OCI-LY7 (cell line): ENCODE measurements around the gene S100A3. TPM values are rescaled to one million over a fixed set of nuclear protein-coding genes. Genes with fewer than 3 reads are reported as not detected.
"Not testable (repeated sequence)": the region's sequence is repeated elsewhere in the genome, so short reads cannot be mapped to it uniquely, and the experiment has no call there.

ENCODE experiments used
- BruUV-seq: library from RNA; stranded (reverse); fragments of 400-500 nt; replicated peaks from 2 replicates; lab custom pipeline; 2021; lab: Mats Ljungman, UMichigan
- CTCF ChIA-PET: fragments of 300-600 bp; sonication (Branson Sonifier 250); formaldehyde crosslinking; loops from one replicate; lab custom pipeline; 2022; ENCODE audit warnings: antibody characterized with exemption; ENCODE audit not compliant: unreplicated experiment; lab: Charles Lee
- POLR2A ChIA-PET: fragments of 300-600 bp; sonication (Branson Sonifier 250); formaldehyde crosslinking; loops from one replicate; lab custom pipeline; 2022; ENCODE audit warnings: antibody characterized with exemption; lab: Charles Lee
- DNase-seq: peaks from one replicate; pipeline ENCODE4 v3.0.0-alpha.2; 2015; ENCODE audit warnings: low spot score
- H2AFZ ChIP-seq: fragments of 200-600 bp; sonication (generic), shearing (Covaris generic); 2 replicates; pipeline ENCODE4 v1.6.1; 2014; ENCODE audit warnings: mild to moderate bottlenecking, antibody characterized with exemption, low read length, moderate library complexity
- H3K27ac ChIP-seq: fragments of 200-600 bp; sonication (generic); 2 replicates; pipeline ENCODE4 v1.5.1; 2014; ENCODE audit warnings: mixed run types, low read depth, mild to moderate bottlenecking, moderate library complexity, low read length, inconsistent platforms; ENCODE audit not compliant: poor library complexity, severe bottlenecking
- H3K36me3 ChIP-seq: fragments of 200-600 bp; sonication (generic); 2 replicates; pipeline ENCODE4 v1.6.1; 2014; ENCODE audit warnings: mild to moderate bottlenecking, antibody characterized with exemption, low read length, moderate library complexity, mixed read lengths; ENCODE audit not compliant: insufficient read depth
- H3K4me1 ChIP-seq: fragments of 200-600 bp; sonication (generic); 2 replicates; pipeline ENCODE4 v1.5.1; 2014; ENCODE audit warnings: mild to moderate bottlenecking, low read length; ENCODE audit not compliant: insufficient read depth, poor library complexity, severe bottlenecking
- H3K4me2 ChIP-seq: fragments of 200-600 bp; sonication (generic); 2 replicates; pipeline ENCODE4 v1.6.1; 2014; ENCODE audit warnings: mild to moderate bottlenecking, low read length
- H3K4me3 ChIP-seq: fragments of 200-600 bp; sonication (generic); 2 replicates; pipeline ENCODE4 v1.5.1; 2014; ENCODE audit warnings: mild to moderate bottlenecking, low read depth, low read length; ENCODE audit not compliant: poor library complexity, severe bottlenecking
- H3K79me2 ChIP-seq: fragments of 200-600 bp; sonication (generic); 2 replicates; pipeline ENCODE4 v1.6.1; 2016; ENCODE audit warnings: low read depth, mild to moderate bottlenecking, low read length, moderate library complexity, mixed read lengths; ENCODE audit not compliant: insufficient read depth
- H3K9me2 ChIP-seq: fragments of 200-600 bp; sonication (generic); 2 replicates; pipeline ENCODE4 v1.6.1; 2016; ENCODE audit warnings: mild to moderate bottlenecking, low read length, mixed read lengths; ENCODE audit not compliant: insufficient read depth
- H3K9me3 ChIP-seq: fragments of 200-600 bp; sonication (generic); 2 replicates; pipeline ENCODE4 v1.6.1; 2014; ENCODE audit warnings: mild to moderate bottlenecking, mixed run types, low read length, mixed read lengths
- H4K20me1 ChIP-seq: fragments of 200-600 bp; sonication (generic); 2 replicates; pipeline ENCODE4 v1.6.1; 2014; ENCODE audit warnings: mild to moderate bottlenecking, antibody characterized with exemption, low read length, moderate library complexity, mixed read lengths; ENCODE audit not compliant: insufficient read depth
- EZH2phosphoT487 ChIP-seq: fragments of 200-600 bp; sonication (generic); IDR thresholded peaks from 2 replicates; pipeline ENCODE4 v1.6.1; 2018; ENCODE audit warnings: low read depth, borderline replicate concordance, mild to moderate bottlenecking, mixed run types, antibody characterized with exemption, low read length, moderate library complexity, mixed read lengths
- intact Hi-C: fragments of 100-400 bp; cut with micrococcal nuclease; formaldehyde crosslinking; loops from one replicate; pipeline ENCODE4 v1.10.0; 2022; ENCODE audit not compliant: unreplicated experiment
- total RNA-seq, 2 experiments: library from RNA; depleted of rRNA in 1 of 2; stranded (reverse); fragments of >200 nt in 1 of 2; shearing (Covaris generic) in 1 of 2; gene quantifications; 2 replicates each; pipeline ENCODE4 v1.2.3, GENCODE V29; 2014 to 2022
- TF ChIP-seq, protein P1 (sequence below): fragments of 200-600 bp; sonication (generic); conservative IDR thresholded peaks from 2 replicates; pipeline ENCODE4 v1.5.1; 2014; ENCODE audit warnings: mild to moderate bottlenecking, antibody characterized with exemption, low read length, moderate library complexity, mixed read lengths

Gene S100A3
- total RNA-seq, 2 experiments from 2014 or later, result not detected

GRCh38 chr1:153577624-153578051 is 28.6 kb upstream of the S100A3 start:
- intact Hi-C loops, result no loop called here
- TF ChIP-seq, protein P1, sequence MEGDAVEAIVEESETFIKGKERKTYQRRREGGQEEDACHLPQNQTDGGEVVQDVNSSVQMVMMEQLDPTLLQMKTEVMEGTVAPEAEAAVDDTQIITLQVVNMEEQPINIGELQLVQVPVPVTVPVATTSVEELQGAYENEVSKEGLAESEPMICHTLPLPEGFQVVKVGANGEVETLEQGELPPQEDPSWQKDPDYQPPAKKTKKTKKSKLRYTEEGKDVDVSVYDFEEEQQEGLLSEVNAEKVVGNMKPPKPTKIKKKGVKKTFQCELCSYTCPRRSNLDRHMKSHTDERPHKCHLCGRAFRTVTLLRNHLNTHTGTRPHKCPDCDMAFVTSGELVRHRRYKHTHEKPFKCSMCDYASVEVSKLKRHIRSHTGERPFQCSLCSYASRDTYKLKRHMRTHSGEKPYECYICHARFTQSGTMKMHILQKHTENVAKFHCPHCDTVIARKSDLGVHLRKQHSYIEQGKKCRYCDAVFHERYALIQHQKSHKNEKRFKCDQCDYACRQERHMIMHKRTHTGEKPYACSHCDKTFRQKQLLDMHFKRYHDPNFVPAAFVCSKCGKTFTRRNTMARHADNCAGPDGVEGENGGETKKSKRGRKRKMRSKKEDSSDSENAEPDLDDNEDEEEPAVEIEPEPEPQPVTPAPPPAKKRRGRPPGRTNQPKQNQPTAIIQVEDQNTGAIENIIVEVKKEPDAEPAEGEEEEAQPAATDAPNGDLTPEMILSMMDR, result no peak
- no peak for TF ChIP-seq EZH2phosphoT487
- H3K27ac ChIP-seq, result no peak overlapping the region
- no peak for DNase-seq
- CTCF ChIA-PET, result interaction anchor here (0.5 kb wide), 1 partner anchor 39 kb away, joined by 3 read pairs; no protein-coding TSS in a partner anchor
- no TSS peak for BruUV-seq
- no peak overlapping the region for H2AFZ ChIP-seq
- POLR2A ChIA-PET, result interaction anchor here (0.7 to 2.1 kb wide), 5 partner anchors 13 to 44 kb away, joined by 3 to 6 read pairs (median 4); no protein-coding TSS in a partner anchor
- H3K9me2 ChIP-seq, result no peaks in the 10 kb centered on the region
- no peaks in the 10 kb centered on the region for H3K36me3 ChIP-seq
- no peak overlapping the region for H3K4me3 ChIP-seq
- no peaks in the 10 kb centered on the region for H3K9me3 ChIP-seq
- H3K4me2 ChIP-seq, result no peak overlapping the region
- no peaks in the 10 kb centered on the region for H3K79me2 ChIP-seq
- peaks cover 3% of the 10 kb centered on the region for H3K4me1 ChIP-seq
- H4K20me1 ChIP-seq, result no peaks in the 10 kb centered on the region

- BruUV-seq, result no TSS peak
- no peaks in the 10 kb centered on the region for H3K36me3 ChIP-seq
- H3K9me2 ChIP-seq, result no peaks in the 10 kb centered on the region
- H3K4me1 ChIP-seq, result peaks cover 8% of the 10 kb centered on the region
- ChIA-PET POLR2A (interaction anchor here (1.2 to 2.1 kb wide), 3 partner anchors 16 to 27 kb away, joined by 3 to 6 read pairs (median 4); no protein-coding TSS in a partner anchor), CTCF (no interaction called here)
- no peak overlapping the region for H3K4me3 ChIP-seq
- DNase-seq, result no peak
- no peak overlapping the region for H2AFZ ChIP-seq
- no peak overlapping the region for H3K27ac ChIP-seq
- no peaks in the 10 kb centered on the region for H3K79me2 ChIP-seq
- no peaks in the 10 kb centered on the region for H3K9me3 ChIP-seq
- no peaks in the 10 kb centered on the region for H4K20me1 ChIP-seq
- no peak overlapping the region for H3K4me2 ChIP-seq
- intact Hi-C loops, result no loop called here
- TF ChIP-seq, protein P1, result no peak
- TF ChIP-seq EZH2phosphoT487, result no peak
These were observed 28.1 kb upstream of the S100A3 start for GRCh38 chr1:153577138-153577537.

DNA sequence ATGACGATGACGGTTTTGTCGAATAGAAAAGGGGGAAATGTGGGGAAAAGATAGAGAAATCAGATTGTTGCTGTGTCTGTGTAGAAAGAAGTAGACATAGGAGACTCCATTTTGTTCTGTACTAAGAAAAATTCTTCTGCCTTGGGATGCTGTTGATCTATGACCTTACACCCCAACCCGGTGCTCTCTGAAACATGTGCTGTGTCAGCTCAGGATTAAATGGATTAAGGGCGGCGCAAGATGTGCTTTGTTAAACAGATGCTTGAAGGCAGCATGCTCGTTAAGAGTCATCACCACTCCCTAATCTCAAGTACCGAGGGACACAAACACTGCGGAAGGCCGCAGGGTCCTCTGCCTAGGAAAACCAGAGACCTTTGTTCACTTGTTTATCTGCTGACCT is 26.4 kb upstream of the S100A3 start:
- H3K4me3 ChIP-seq, H4K20me1 ChIP-seq, H3K27ac ChIP-seq, DNase-seq, H3K79me2 ChIP-seq, H3K9me2 ChIP-seq, POLR2A ChIA-PET, BruUV-seq, H3K4me2 ChIP-seq, CTCF ChIA-PET, H2AFZ ChIP-seq, intact Hi-C loops, H3K9me3 ChIP-seq, H3K36me3 ChIP-seq: not testable (repeated sequence)
- H3K4me1 ChIP-seq, result peaks cover 13% of the 10 kb centered on the region

- BruUV-seq, H3K9me3 ChIP-seq, H3K4me2 ChIP-seq, H3K4me3 ChIP-seq, H2AFZ ChIP-seq, H3K36me3 ChIP-seq, CTCF ChIA-PET, intact Hi-C loops, H3K79me2 ChIP-seq, POLR2A ChIA-PET, DNase-seq, H3K27ac ChIP-seq, H4K20me1 ChIP-seq, H3K9me2 ChIP-seq: not testable (repeated sequence)
- peaks cover 13% of the 10 kb centered on the region for H3K4me1 ChIP-seq
These were observed 26.0 kb upstream of the S100A3 start for GRCh38 chr1:153575081-153575491.
